Endothelial cell (in vitro differentiated cells): ENCODE results near the gene DPP10. TPM values are rescaled to one million over a fixed set of nuclear protein-coding genes. Genes with fewer than 3 reads are reported as not detected.
"Not testable (repeated sequence)": the region's sequence is repeated elsewhere in the genome, so short reads cannot be mapped to it uniquely, and the experiment has no call there.

ENCODE experiments used
- DNase-seq: peaks from one replicate; pipeline ENCODE4 v3.0.0; 2021; ENCODE audit warnings: low spot score
- H3K27ac Mint-ChIP-seq: one replicate; pipeline ENCODE4 v1.8.0; 2021; ENCODE audit warnings: mixed read lengths, inconsistent platforms; ENCODE audit not compliant: unreplicated experiment
- H3K27me3 Mint-ChIP-seq: one replicate; pipeline ENCODE4 v1.8.0; 2021; ENCODE audit warnings: mild to moderate bottlenecking, moderate library complexity, mixed read lengths, inconsistent platforms; ENCODE audit not compliant: unreplicated experiment
- H3K36me3 Mint-ChIP-seq: one replicate; pipeline ENCODE4 v1.8.0; 2021; ENCODE audit warnings: mild to moderate bottlenecking, low read depth, mixed read lengths, inconsistent platforms; ENCODE audit not compliant: unreplicated experiment
- H3K4me1 Mint-ChIP-seq: one replicate; pipeline ENCODE4 v1.8.0; 2021; ENCODE audit warnings: mild to moderate bottlenecking, mixed read lengths, inconsistent platforms; ENCODE audit not compliant: unreplicated experiment
- H3K4me3 Mint-ChIP-seq: one replicate; pipeline ENCODE4 v1.8.0; 2021; ENCODE audit warnings: mild to moderate bottlenecking, mixed read lengths, inconsistent platforms; ENCODE audit not compliant: unreplicated experiment
- H3K9me3 Mint-ChIP-seq: one replicate; pipeline ENCODE4 v1.8.0; 2021; ENCODE audit warnings: mixed read lengths, inconsistent platforms; ENCODE audit not compliant: unreplicated experiment
- CTCF ChIP-seq: fragments of 200-600 bp; sonication (generic); IDR thresholded peaks from one replicate; pipeline ENCODE4 v1.5.0; 2021; ENCODE audit warnings: antibody characterized with exemption; ENCODE audit not compliant: unreplicated experiment
- total RNA-seq: library from RNA; stranded (reverse); fragmentation: NEBNext Ultra II Directional; extraction: Animal tissue kit (Norgen Biotek cat#: 25700); gene quantifications from one replicate; pipeline ENCODE4 v1.2.1, GENCODE V29; 2021; ENCODE audit not compliant: unreplicated experiment

DPP10 gene
- total RNA-seq, 1 donor from 2014 or later: 3.3 TPM

DNA sequence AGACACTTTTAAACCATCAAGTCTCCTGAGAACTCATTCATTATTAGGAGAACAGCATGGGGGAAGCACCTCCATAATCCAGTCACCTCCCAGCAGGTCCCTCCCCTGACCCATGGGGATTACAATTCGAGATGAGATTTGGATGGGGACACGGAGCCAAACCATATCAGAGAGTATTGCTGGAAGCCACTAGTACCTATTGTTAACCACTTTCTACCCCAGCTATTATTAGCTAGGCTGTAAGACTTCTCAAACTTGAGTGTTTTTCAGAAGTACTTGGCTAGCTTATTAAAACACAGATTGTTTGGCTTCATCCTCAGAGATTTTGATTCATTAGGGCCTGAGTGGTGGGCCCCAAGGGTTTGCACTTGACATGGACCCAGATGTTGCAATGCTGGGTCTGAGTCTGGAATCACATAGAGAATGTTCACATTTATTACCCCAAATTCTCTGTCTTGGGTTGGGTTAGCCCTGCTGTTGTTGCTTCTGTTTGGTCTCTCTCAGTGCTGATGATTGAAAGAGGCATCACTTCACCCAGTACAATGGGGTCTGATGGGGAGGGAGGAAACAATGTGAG lies 506.9 kb downstream of the DPP10 start:
- H3K9me3 Mint-ChIP-seq: no peaks in the 10 kb centered on the region
- H3K27me3 Mint-ChIP-seq: no peaks in the 10 kb centered on the region
- DNase-seq: no peak
- H3K27ac Mint-ChIP-seq: no peak overlapping the region
- no peak for TF ChIP-seq CTCF
- H3K36me3 Mint-ChIP-seq: no peaks in the 10 kb centered on the region
- no peak overlapping the region for H3K4me3 Mint-ChIP-seq
- H3K4me1 Mint-ChIP-seq: no peaks in the 10 kb centered on the region

- DNase-seq: no peak
- TF ChIP-seq CTCF: no peak
These were observed 517.9 kb downstream of the DPP10 start for GRCh38 chr2:114960389-114960788.

GRCh38 chr2:114962532-114962931 lies 520.1 kb downstream of the DPP10 start:
- H3K27me3 Mint-ChIP-seq: peaks cover 2% of the 10 kb centered on the region

More at GRCh38 chr2:114960389-114960788, 517.9 kb downstream of the DPP10 start:
- Mint-ChIP-seq H3K27me3 (peaks cover 1% of the 10 kb centered on the region), H3K9me3 (no peaks in the 10 kb centered on the region), H3K36me3 (no peaks in the 10 kb centered on the region), H3K27ac (no peak overlapping the region), H3K4me1 (no peaks in the 10 kb centered on the region), H3K4me3 (no peak overlapping the region)

DNA sequence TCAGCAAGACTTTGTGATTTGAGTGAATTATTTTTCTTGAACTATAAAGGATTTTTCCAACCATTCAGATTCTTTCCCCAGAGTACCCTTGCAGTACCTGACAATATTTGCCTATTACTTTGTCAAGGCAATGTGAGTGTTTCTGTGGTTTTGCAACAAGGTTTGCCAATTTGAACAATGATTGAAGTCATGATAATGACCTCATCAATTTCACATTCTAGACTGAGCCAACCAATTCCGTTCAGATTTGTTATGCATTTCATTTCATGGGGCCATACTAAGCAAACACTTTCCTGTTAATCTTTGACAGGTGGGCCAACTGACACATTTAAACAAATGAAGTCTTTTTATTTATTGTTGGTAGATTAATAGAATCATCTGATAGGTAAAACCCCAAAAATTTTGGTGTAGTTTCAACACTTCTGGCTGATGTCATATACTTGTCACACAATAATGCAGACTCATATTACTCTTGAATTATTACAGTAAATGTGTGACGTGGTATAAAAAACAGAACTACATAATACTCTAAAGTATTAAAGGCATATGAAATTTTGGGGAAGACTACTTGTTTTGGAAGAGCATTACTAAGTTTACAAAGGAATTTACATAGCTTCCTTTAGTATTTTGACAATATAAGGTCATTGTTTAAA lies 526.4 kb downstream of the DPP10 start:
- no peaks in the 10 kb centered on the region for H3K36me3 Mint-ChIP-seq
- no peak for TF ChIP-seq CTCF
- H3K27me3 Mint-ChIP-seq: peaks cover 2% of the 10 kb centered on the region
- H3K4me3 Mint-ChIP-seq: no peak overlapping the region
- no peaks in the 10 kb centered on the region for H3K4me1 Mint-ChIP-seq
- H3K9me3 Mint-ChIP-seq: no peaks in the 10 kb centered on the region
- H3K27ac Mint-ChIP-seq: no peak overlapping the region
- DNase-seq: no peak

More at GRCh38 chr2:114962532-114962931, 520.1 kb downstream of the DPP10 start:
- DNase-seq: no peak
- H3K9me3 Mint-ChIP-seq: no peaks in the 10 kb centered on the region
- H3K36me3 Mint-ChIP-seq: no peaks in the 10 kb centered on the region
- TF ChIP-seq CTCF: no peak
- no peak overlapping the region for H3K4me3 Mint-ChIP-seq
- H3K4me1 Mint-ChIP-seq: no peaks in the 10 kb centered on the region
- H3K27ac Mint-ChIP-seq: no peak overlapping the region

DNA sequence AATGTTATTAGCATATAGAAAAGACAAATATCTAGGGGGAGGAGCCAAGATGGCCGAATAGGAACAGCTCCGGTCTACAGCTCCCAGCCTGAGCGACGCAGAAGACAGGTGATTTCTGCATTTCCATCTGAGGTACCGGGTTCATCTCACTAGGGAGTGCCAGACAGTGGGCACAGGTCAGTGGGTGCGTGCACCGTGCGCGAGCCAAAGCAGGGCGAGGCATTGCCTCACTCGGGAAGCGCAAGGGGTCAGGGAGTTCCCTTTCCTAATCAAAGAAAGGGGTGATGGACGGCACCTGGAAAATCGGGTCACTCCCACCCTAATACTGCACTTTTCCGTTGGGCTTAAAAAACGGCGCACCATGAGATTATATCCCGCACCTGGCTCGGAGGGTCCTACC lies 561.9 kb downstream of the DPP10 start:
- not testable (repeated sequence) for H3K36me3 Mint-ChIP-seq, DNase-seq, H3K4me3 Mint-ChIP-seq, H3K9me3 Mint-ChIP-seq, H3K4me1 Mint-ChIP-seq, H3K27me3 Mint-ChIP-seq, H3K27ac Mint-ChIP-seq
